HG02938 (cell line): ENCODE data around the gene ZSCAN26.
"Not testable (repeated sequence)": the region's sequence is repeated elsewhere in the genome, so short reads cannot be mapped to it uniquely, and the experiment has no call there.

Experiments
- ATAC-seq: cut with Tn5 transposase; IDR thresholded peaks from one replicate; pipeline ENCODE4 v1.9.1; 2021; ENCODE audit warnings: mild to moderate bottlenecking, moderate library complexity; ENCODE audit not compliant: unreplicated experiment

The ZSCAN26 gene

DNA sequence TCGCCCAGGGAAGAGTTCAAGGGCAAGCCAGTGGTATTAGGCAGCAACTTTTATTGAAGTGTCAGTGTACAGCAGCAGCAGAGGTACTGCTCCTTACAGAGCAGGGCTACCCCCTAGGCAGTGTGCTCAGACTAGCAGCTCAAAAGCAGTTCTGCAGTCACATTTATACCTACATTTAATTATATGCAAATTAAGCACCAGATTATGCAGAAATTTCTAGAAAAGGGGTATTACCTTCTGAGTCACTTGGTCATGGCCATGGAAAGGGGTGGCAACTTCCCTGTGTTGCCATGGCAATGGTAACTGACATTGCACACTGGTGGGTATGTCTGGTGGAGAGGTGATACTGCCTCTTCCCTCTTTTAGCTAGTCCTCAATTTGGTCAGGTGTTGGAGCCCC is 12.8 kb upstream of the ZSCAN26 start:
- ATAC-seq, result no peak

DNA sequence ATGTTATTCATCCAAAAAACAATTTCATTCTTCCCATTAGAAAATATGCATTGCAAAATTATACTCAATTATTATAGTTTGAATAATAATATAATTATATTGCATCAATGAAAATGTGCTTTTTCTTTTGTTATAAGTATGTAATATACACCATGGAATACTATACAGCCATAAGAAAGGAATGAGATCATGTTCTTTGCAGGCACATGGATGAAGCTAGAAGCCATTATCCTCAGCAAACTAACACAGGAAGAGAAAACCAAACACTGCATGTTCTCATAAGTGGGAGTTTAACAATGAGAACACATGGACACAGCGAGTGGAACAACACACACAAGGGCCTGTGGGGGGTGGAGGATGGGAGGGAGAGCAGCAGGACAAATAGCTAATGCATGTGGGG is 9.9 kb upstream of the ZSCAN26 start:
- no peak for ATAC-seq

DNA sequence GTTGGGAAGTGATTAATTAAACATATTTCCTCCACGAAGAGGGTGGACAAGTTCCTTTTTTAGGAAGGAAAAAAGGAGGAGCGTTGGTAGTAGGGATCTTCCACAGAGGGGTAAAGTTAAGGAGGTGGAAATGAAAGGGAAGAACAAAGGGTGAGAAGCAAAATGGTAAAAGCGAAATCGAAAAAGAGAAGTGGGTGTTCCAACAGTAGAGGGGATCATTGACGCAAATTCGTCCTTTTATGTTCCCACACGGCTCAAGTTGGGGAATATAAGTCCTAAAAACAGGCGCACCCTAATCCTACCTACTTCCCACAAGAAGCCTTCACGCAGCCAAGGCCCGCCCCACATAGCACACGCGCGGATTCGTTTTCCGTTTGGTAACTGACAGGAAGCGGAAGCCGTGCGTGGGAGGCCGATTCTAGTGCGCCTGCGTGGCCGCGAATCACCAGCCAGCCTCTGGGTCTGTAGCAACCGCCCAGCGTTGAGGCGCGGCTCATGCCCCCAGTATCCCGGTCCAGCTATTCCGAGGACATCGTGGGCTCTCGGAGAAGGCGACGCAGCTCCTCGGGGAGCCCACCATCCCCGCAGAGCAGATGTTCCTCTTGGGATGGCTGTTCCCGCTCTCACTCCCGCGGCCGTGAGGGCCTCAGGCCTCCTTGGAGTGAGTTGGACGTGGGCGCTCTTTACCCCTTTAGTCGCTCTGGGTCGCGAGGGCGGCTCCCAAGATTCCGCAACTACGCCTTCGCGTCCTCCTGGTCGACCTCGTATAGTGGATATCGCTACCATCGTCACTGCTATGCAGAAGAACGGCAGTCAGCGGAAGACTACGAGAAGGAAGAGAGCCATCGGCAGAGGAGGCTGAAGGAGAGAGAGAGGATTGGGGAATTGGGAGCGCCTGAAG is 7.8 kb upstream of the ZSCAN26 start, which contains the start of gene NKAPL:
Gene NKAPL, plus strand, starts transcription at position 421 of the 901 bp plus-strand sequence. Its CDS starts 75 bp downstream, at position 496.
- ATAC-seq, result no peak

DNA sequence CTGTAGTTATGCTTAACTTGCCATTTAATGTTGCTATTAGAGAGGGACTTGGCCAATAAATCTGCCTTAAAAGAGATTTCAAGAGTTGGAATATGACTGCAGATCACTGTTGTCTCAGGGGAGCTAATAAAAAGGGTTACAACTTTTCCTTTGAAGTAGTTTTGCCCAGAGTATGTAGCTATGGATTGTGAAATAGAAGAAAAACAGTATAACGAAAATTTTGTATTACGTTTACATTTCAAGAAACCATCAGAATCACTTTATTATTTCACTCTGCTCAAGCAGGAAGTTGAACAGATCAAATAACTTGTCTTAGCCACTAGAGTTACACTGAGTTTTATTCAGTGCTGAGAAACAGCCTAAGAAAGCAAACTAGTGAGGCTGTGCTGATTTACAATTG is 3.0 kb upstream of the ZSCAN26 start:
- ATAC-seq, result no peak

DNA sequence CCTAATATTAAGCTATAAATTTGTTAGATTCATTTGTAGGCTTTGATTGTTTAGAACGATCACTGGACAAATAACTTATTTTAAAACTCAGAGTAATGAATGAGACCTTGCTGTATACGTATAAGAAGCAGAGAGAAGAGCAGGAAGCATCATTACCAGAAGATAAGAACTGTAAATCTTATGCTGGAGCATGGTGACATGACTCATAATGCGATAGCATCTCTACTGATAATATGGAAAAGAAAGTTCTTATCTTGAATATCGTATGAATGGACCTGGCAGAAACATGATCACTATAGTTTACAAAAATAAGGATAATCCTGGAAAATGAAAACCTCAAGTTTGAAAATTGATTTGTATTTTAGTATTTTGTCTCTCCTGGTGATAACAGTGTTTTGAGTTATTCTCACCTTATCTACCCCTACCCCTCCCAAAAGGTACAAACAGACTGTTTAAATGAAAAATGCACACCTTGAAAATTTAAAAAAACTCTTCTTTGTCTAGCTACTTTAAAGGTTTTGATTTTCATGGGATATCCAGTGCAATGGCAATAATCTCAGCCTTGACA is 2.0 kb upstream of the ZSCAN26 start:
- no peak for ATAC-seq

DNA sequence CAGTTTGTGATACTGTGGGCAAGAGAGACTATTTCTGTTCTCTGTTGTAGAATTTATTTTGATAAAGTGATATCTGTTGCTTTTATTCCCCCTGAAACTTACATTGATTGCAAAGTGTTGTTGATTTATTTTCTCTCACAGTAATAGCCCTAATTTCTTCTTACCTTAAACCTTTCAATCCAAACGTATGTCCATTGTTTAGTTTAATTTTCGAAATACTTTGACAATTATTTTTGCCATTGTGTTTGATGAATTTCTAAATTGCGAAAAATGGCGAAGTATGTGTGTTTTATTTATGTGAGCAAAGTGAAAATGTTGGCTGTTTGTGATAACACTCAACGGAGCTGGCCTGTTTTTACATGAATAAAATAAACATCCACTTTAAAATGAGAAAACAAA is 381 bp upstream of the ZSCAN26 start:
- ATAC-seq, result no peak

DNA sequence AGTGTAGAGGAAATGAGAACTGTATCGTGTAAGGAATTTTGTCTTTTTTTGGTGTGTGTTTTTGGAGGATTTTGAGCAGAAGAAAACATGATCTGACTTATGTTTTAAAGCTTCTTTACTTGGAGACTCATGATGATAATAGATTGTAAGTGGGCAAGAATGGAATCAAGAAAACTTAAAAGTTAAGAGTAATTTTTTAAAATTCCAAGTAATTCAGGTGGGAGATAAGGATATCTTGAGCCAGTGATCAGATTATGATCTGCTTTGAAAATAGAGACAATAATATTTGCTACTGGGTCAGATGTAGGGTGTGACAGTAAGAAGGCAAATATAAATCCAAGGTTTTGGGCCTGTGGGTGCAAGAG is 734 bp downstream of the ZSCAN26 start:
- ATAC-seq, result no peak

DNA sequence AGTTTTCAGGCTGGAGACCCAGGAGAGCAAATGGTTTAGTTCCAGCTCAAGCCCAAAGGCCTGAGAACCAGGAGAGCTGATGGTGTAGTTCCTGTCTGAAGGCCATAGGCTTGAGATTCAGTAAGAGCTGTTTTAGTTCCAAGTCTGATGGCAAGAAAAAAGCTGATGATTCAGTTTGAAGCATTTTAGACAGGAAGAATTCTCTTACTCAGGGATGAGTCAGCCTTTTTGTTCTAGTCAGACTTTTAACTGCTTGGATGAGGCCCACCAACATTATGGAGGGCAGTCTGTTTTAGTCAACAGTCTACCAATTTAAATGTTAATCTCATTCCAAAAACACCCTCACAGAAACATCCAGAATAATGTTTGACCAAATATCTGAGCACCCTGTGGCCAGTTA is 2.5 kb downstream of the ZSCAN26 start:
- ATAC-seq, result no peak

DNA sequence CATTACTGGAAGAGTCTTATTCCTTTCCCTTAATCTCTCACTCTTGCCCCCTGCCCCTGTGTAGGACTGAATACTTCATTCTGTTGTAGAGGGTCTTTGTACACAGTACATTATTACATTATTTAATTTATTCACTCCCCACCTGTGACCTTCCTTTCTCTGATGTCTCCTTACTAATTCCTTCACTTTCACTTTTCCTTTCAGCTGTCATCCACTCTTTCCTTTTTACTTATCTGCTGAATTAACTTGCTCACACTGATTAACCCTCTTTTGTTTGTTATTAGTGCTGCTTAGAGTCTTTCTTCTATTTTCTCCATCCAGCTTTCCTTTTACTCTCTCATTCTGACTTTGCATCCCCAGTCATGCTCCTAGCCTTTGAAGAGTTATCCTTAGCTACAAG is 7.9 kb downstream of the ZSCAN26 start:
- no peak for ATAC-seq

DNA sequence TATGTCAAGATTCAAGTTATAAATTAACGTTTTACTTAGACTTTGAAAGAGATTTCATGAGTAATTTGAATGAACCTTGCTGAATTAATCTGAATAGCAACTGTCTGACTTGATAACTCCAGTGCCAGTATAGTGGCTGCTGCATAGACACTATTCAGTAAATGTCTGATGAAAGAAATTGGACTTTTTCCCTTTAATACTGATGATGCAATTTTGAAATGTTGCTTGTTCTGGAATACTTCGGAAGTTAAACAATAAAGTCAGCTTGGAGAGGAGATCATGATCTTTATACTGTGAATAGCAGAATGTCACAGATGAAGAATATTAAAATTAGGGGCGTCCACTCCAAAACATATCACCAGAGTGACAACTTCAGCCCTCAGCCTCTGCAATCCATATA is 10.8 kb downstream of the ZSCAN26 start:
- ATAC-seq, result no peak

DNA sequence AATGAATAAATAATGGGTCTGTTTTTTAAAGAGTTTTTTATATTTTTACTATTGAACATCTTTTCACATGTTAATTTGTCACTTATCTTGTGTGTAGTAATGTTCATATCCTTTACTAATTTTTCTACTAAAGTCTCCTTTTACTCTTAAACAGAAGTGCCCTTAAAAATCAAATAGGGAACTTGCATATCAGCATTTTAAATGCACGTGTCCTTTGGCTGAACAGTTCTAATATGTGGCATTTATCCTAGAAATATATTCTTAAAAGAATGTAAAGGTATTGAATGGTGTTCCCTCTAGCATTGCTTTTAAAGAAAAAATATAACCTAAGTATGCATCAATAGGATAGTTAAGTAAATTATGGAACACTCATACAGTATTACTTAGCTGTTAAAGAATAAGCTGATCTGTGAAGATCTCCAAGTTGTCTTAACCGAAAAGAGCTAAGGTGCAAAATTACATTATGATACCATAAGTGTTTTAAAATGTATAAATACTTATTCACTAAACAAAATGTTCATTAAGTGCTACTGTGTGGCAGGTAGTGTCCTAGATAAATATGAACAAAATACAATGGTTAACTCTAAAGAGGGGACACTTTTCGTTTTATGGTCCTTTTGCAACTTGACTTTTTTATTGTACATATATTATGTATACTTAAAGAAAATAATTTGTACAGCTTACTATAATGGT is 13.8 kb downstream of the ZSCAN26 start:
- no peak for ATAC-seq

DNA sequence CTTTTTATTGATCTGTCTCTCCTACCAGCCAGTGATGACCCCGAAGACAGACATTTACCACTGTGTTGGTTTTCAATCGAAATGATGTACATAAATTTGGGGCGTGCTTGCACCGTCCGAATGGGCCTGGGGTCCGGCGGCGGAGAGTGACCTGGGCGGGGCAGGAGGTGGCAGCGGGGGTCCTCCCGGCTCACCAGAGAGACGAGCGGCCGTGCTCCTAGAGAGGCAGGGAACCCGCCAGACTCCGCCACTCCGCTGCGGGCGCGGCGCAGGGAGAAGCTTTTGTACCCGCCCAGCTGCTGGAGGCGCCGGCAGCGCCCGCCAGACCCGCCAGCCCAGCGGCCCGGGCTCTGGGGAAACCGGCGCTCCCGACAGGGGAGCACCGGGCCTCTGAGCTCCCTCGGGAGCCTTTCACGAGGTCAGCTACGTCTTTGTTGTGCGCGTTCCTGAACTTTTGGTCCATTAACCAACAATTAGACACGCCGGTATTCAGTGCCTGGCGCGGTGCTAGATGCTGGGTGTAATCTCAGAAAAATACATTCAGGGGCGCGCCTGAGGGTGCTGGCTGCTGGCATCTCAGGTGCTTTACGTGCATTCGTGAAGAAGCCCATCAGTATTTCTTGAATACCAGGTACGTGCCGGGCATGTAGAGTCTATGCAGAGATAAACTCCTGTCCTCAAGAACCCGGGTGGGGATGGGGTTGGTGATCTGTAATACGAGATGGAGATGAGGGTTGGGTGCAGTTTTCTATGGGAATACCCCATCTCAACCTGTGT is 14.5 kb downstream of the ZSCAN26 start, which contains the start of gene PGBD1:
Gene PGBD1, plus strand, starts transcription at position 285 of the 777 bp plus-strand sequence. CDS start 2,242 bp downstream, outside the sequence.
- peak; percentile 70 for ATAC-seq

DNA sequence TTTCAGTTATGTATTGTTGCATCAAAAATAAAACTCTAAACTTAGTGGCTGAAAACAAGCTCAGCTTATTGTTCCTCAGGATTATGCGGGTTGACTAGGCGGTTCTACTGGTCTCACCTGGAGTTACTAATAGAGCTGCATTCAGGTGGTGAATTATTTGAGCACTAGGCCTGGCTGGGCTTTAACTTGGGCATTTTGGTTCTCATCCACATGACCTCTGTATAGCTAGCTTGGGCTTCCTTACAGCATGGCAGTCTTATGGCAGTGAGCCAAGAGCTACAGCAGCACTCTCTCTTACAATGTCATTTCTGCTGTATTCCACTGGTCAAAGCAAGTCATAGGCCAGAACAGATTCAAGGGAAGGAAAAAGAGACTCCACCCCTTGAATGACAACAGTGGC is 16.0 kb downstream of the ZSCAN26 start:
- ATAC-seq, result no peak

DNA sequence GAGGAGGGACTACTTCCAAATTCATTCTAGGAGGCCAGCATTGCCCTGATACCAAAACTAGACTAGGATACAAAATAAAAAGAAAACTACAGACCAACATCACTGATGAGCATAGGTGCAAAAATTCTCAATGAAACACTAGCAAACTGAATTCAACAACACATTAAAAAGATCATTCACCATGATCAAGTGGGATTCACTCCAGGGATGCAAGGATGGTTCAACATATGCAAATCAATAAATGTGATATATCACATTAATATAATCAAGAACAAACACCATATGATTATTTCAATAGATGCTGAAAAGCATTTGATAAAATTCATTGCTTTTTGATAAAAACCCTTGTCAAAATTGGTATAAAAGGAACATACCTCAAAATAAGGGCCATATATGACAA is 24.6 kb downstream of the ZSCAN26 start:
- no peak for ATAC-seq

DNA sequence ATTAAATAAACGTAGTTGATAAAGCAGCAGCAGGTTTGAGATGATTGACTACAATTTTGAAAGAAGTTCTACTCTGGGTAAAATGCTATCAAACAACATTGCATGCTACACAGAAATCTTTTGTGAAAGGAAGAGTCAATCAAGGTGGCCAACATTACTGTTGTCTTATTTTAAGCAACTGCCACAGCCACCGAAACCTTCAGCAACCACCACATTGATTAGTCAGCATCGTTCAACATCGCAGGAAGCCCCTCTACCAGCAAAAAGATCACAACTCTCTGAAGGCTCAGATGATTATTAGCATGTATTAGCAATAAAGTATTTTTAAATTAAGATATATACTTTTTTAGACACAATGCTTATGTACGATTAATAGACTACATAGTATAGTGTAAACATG is 28.4 kb downstream of the ZSCAN26 start:
- ATAC-seq, result no peak

DNA sequence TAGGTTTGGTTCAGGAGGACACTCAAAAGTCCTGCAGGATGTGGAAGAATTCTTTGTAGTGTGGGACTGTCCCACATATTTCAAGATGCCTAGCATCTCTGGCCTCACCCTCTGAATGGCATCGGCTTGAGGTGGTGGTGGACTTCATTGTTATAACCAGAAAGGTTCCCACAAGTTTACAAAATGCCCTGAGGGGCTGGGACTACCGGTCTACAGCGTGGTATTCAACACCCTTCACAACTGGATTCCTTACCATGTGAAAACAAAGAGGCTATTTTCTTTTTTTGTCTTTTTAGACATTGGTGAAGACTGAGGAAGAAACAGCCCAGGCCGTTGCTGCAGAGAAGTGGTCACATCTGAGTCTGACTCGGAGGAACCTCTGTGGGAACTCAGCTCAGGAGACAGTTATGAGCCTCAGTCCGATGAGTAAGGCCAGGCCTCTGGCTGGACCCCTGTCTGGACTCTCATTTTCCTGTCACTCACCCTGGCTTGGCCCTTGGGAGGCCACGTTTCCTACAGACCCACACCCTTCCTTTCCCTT is 29.6 kb downstream of the ZSCAN26 start:
- no peak for ATAC-seq

DNA sequence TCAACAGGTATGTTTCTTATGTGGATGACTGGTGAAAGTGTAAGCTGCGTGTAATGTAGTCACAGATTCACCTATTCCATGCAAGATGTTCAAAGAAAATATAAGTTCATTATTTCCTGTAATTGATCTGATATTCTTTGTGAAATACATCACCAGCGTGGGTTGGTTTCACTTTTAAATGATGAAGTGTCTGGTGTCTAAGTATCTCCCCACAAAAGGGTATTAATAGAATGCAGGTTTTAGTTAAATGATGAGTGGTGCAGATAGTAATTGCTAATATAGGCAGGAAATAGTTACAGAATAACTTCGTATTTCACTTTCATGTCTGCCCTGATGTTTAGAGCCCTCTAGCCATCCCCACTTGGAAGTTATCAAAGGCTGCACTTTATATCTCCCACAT is 36.6 kb downstream of the ZSCAN26 start:
- peak; percentile 93 for ATAC-seq

DNA sequence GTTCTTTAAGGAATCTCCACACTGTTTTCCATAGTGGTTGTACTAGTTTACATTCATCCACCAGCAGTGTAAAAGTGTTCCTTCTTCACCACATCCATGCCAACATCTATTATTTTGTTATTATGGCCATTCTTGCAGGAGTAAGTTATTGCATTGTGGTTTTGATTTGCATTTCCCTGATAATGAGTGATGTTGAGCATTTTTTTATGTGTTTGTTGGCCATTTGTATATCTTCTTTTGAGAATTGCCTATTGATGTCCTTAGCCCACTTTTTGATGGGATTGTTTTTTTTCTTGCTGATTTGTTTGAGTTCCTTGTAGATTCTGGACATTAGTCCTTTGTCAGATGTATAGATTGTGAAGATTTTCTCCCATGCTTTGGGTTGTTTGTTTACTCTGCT is 39.4 kb downstream of the ZSCAN26 start:
- ATAC-seq, result not testable (repeated sequence)

DNA sequence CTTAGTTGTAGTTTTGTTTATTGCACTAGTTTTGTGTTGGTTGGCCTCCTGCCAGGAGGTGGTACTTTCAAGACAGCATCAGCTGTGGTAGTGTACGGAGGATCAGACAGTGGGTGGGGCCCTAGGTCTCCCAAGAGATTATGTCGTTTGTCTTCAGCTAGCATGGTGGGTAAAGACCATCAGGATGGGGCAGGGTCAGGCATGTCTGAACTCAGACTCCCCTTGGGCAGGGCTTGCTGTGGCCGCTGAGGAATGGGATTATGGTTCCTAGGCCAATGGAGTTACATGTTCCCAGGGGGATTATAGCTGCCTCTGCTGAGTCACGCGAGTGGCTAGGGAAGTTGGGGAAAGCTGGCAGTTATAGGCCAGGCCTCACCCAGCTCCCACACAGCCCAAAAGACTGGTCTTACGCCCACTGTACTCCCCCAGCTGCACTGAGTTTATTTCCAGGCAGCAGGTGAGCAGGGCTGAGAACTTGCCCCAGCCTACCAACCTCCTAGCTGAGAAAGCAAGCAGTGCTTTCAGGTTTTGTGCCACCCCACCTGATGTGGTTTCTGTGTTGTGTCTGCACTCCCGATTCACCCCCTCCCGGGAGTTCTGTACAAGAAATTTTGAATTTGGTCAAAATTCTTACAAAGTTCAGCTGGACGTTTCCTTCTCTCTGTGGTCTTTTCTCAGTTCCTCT is 44.3 kb downstream of the ZSCAN26 start:
- ATAC-seq, result no peak

DNA sequence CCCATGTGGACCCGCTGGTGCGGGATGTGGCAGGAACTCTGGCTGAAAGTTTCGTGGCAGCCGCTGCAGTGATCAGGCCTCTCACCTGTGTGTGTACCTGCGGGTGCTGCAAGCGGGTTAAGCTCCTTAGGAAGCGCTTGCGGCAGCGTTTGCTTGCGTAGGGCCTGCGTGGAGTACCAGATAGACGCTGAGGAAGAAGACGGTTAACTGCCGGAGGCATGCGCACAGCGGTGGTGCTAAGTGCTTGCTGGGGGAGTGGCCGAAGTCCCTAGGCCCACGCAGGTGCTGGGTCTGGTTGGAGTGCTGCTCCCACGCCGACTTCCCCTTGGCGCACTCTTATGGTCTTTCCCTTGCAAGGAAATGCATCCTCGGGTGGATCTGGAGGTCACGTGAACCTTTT is 46.0 kb downstream of the ZSCAN26 start:
- ATAC-seq, result no peak
